ENCODE results near the gene PLEKHD1. TPM values are rescaled to one million over a fixed set of nuclear protein-coding genes. Genes with fewer than 3 reads are reported as not detected.

PLEKHD1 gene
- polyA plus RNA-seq, 1 donor: 0.62 TPM

DNA sequence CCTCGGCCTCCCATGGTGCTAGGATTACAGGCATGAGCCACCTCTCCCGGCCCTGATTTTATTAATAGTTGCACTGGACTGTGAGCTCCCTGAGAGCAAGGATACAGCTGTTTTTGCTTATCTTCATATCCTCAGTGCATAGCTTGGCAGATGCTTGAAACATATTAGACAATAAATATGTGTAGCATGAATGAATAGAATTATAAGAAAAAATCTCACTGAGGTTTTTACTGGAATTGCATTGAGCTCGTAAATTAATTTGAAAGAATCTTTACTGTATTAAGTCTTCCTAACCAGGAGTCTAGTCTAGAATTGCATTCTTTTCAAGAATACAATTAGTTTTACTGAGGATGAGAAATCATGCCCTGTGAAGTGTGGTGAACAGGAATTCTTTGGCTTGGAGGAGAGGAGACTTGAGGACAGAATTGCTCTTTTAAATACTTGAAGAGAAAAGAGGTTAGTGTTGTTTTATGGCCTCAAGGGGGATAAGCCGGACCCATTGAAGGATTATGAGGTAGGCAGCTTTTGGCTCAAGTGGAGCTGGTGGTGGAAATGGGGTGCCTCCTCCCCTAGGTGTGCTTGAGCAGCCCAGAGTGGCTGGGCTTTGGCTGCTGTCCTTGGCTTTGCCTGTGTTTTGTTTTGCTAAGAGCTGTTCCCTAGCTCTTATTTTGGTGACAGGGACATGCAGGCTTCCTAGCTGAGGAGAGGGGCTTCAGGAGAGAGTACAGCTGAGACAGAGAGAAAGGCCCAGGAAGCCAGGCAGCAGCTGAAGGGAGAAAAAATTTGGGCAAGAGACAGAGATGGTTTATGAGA, 34.0 kb downstream of the PLEKHD1 start:
- DNase-seq: no peak

DNA sequence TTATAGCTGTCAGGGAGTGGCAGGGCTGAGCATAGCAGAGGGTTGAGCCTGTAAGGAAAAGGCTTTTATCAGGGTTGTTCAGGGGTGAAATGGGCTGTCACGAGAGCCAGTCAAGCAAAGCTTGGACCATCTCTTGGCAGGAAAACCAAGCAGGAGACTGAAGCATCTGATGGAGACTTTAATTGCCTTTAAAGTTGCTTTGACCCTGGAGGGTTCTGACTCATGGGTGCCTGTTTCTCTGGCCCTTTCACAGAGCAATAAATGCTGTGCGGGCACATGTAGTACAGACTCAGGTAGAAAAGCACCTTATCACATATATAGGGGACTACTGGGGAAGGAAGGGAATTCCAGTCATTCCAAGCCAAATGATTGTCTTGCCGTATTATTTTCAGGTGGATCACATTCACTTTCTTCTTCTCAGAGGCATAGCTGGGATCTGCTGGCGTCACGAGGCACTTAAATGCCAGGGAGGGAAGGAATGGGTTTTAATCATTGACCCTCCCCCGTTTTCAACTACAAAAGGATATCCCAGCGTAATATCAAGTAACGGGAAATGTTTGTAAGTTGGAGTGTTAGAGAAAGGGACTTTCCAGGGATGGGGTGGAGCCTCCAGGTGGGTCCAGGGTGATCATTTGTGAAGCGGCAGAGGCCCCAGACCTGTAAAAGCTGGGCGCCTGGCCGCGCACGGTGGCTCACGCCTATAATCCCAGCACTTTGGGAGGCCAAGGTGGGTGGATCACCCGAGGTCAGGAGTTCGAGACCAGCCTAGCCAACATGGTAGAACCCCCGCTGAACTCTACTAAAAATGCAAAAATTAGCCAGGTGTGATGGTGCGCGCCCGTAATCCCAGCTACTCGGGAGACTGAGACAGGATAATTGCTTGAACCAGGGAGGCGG, 34.9 kb downstream of the PLEKHD1 start:
- DNase-seq: no peak

DNA sequence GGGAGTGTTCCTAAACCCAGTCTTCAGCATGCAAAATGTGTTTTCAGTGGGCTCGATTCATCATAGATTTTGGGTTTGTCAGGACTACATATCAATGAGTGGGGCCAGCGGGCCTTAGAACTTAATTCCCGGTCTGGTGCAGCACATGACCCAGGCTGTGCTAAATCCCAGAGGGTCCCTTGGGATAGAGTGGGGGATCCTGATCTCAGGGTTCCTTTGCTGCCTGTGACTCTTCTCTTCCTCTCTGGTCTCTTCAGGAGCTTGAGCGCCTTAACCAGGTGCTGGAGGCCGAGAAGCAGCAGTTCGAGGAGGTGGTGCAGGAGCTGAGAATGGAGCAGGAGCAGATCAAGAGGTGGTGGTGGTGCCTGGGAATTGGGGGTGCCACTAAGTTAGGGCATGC, 37.5 kb downstream of the PLEKHD1 start:
- DNase-seq: no peak

DNA sequence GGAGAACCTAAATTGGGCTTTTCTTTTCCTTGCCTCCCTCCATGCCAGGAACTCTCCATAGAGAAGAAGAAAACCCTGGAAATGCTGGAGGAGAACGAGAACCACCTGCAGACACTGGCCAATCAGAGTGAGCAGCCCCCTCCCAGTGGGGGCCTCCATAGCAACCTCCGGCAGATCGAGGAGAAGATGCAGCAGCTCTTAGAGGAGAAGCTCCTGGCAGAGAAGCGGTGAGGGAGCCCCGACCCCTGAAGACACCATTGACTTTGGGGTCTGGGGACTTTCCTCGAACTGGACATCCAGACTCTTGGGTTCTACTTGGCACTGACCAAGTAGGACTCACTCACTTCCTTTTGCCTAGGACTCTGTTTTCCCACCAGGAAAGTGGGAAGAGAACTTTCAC, 41.4 kb downstream of the PLEKHD1 start:
- no peak for DNase-seq

DNA sequence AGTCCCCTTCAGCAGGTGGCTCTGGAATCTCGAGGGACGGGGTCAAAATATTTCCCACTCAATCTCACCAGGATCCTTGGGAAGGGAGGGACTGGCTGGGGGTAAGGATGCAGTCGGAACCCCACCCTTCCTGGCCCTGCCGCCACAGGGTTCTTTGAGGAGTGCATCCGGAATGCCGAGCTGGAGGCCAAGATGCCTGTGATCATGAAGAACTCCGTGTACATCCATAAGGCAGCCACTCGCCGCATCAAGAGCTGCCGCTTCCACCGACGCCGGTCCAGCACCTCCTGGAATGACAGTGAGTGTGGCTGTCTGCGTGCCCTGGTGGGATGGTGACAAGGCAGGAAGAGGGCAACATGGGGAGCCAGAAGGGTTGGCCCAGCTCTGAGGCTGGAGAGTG, 43.1 kb downstream of the PLEKHD1 start:
- DNase-seq: no peak

DNA sequence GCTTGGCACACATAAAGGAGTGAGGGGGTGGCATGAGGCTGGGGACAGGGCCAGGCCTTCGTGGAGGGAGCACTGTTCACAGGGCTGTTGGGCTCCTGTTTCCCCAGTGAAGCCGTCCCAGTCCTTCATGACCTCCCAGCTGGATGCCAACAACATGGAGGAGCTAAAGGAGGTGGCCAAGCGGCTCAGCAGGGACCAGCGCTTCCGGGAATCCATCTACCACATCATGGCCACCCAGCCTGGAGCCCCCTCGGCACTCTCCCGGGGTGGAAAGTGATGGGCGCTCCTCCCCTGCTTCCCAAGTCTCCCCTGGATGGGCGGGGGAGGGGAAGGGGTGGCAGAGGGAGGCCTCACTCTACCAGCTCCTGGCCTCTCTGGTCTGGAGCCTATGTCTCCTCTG, 43.6 kb downstream of the PLEKHD1 start:
- no peak for DNase-seq

DNA sequence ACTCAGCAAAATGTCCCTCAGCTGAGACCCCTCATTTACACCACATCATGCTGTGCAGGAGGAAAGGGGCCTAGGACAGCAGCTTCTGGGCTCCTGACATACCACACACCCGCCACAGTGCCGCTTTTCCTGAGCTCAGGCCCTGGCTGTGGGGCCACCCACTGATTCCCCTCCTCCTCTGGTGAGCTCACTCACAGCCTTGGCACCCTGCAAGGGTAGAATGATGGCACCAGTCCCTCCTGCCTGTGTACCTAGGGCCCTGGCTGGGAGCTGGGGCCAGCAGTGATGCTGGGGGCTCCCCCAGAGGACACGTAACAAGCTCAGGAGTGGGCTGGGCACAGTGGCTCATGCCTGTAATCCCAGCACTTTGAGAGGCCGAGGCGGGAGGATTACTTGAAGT, 44.4 kb downstream of the PLEKHD1 start:
- no peak for DNase-seq

DNA sequence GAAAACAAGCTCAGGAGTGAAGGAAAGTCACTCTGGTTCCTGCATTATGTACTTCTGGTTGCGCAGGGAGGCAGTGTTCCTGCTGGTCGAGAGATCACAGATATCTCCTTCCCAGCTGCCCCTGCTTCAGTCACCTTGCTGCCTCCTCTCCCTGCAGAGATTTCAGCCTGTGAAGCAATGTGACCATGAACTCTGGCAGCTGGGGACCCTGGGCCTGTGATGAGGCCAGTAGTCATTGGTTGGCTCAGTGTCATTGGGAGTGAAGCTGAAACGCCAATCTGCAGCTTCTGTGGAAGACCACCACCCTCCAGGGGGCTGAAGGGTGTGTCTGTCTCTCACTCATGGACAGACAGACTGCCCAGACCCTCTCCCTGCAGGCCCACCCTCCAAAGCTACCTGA, 45.0 kb downstream of the PLEKHD1 start:
- DNase-seq: no peak

DNA sequence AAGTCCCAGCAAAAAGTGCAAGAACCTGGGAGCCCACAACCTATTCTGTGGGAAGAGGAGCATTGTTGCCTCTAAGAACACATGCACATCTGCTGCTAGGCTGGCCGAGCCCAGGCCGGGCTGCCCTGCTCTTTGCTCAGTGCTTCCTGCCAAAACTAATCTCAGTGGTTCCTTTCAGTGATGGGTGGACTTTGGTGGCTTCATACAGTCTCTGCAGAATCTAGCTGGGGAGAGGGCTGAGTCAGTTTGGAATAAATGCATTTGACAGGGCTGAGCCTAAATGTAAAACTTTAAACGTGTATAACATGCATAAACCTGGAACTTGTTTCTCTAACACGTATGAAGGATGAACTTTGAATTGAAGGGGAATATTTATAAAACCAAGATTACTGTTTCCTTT, 45.6 kb downstream of the PLEKHD1 start:
- DNase-seq: no peak

DNA sequence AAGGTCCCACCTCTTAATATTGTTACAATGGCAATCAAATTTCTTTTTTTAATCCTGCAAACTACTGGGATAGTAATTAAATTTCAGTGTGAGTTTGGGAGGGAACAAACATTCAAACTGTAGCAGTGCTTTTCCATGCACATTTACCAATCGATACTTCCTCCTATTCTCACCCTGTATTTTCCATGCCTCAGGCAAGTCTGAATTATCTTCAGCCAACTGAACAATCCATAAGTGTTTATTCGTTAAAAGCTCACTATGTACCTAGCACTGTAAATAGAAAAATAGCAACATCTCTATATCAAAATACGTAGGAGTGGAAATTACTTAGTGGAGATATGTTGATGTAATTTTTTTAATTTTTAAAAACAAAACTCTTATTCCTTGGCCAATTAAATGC, 46.6 kb downstream of the PLEKHD1 start:
- no peak for DNase-seq

DNA sequence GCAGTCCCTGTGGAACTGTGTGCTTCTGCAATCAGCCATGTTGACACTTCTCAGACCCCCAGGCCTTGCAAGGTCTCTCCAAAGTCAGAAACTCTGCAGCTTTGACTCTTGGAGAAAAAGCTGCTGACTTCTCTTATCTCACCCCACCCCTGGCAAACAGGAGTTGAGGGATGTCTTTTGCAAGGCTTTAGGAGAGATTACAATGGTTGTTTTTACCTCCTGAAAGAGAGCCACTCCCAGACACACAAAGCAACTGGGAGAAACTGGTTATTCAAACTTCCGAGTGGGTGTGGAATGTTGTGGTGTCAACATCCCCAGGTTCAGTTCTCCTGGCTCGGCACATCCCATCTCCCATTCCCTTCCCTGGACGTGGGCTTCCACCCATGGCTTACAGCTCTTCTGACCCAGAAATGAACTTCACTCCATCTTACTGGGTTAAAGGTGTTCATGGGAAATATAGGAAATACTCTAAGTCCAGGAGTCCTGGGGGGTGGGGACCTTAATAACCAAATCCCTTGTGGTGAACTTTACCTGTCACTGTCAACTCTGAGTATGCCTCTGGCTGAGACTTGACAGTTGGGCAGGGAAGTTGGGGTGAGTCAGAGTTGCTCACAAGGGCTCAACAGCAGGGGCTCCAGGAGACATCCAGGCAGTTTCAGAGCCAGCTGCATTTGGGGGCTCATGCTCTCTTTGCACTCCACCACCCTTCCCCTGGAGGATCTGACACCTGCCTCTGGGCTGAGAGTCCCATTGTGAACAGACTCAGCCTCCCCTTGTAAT, 48.2 kb downstream of the PLEKHD1 start:
- no peak for DNase-seq

DNA sequence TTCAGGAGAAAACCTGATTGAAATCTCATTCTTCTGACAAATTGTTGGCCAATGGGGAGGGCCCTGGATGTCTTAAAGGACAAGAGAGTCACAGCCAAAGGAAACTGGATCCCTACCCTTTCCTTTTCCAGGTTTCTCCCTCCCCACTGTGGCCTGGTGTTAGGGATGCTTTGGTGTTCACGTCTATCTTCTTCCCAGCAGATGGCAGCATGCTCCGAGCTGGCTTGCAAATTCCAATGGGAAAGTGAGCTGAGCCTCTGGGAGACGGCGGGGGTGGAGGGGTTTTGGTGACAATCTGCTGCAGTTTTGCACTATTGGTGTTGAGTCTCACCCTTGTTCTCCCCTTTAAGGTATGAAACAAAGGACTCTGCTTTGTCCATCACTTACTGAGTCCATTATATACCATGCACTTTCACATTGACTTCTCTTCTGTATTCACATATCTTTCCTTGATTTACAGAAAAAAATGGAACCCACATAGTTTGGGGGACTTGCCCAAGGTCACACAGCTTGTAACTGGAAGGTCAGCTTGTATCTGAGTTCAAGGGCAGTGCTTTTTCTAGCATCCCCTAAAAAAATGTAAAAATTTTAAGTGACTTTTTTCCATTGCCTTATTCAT, 50.8 kb downstream of the PLEKHD1 start:
- DNase-seq: peak; percentile 22

DNA sequence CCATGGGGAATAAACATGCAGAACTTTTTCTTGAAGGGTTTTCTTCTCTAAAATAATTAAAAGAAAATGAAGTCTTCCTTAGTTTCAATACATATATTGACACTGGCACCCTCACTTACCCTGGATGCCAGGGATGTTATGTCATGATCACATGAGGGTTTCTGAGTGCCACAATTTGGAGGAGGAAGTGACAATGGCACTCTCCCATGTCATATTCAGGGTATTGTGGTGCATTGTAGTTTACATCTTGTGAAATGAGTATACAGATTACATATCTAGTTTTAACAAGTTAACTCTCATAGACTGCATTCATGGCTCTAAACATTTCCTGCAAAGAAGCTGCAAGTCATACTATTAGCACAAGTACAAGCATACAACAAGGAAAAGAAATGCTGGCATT, 52.4 kb downstream of the PLEKHD1 start:
- no peak for DNase-seq

DNA sequence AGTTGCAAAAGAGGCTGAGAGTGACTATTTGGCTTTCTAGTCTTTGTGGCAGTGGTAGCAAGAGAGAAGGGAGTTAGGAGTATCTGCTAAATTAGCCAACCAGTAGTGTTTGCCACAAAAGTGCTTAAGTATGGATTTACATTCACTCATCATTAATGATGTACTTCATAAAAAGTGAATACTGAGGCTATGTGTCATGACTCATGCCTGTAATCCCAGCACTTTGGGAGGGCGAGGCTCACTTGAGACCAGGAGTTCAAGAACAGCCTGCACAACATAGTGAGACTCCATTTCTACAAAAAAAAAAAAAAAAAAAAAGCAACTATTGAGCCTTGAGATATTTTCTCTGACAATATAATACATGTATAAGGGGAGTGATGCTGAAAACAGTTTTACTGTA, 53.4 kb downstream of the PLEKHD1 start:
- no peak for DNase-seq

DNA sequence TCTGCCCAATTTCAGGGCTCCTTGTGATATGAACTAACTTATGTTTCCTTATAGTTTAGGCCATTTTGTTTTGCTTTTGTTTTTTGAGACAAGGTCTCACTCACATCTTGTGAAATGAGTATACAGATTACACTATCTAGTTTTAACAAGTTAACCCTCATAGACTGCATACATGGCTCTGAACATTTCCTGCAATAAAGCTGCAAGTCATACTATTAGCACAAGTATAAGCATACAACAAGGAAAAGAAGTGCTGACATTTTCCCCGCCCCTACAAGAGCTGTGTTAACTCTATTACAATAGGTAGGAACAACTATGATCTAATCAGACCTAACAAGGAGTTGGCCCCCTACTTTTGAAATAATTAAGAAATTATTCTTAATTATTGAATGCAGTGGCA, 54.2 kb downstream of the PLEKHD1 start:
- no peak for DNase-seq

DNA sequence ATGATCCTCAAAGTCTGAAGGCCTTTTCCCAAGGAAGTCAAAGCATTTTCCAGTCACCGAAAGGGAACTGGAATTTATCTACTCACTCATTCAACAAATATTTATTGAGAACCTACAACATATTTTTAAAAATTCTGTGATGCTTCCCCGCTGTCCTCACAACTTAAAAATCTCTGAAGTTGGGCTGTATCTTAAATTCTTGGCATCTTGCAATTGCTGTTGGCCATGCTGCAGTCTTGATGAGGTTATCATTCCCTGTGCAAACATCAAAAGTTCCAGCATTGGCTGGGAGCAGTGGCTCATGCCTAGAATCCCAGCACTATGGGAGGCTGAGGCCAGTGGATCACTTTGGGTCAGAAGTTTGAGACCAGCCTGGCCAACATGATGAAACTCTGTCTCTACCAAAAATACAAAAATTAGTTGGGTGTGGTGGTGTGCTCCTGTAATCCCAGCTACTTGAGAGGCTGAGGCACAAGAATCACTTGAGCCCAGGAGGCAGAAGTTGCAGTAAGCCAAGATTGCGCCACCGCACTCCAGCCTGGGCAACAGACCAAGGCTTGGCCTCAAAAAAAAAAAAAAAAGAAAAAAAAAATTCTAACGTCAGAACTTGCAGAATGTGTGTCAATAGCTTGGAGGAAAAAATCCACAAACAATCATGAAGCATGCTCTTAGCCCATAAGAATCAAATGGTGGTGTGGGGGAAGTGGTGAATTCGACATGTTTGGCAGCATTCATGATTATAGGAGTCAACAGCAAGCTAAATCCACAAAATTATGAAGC, 55.3 kb downstream of the PLEKHD1 start:
- DNase-seq: no peak

DNA sequence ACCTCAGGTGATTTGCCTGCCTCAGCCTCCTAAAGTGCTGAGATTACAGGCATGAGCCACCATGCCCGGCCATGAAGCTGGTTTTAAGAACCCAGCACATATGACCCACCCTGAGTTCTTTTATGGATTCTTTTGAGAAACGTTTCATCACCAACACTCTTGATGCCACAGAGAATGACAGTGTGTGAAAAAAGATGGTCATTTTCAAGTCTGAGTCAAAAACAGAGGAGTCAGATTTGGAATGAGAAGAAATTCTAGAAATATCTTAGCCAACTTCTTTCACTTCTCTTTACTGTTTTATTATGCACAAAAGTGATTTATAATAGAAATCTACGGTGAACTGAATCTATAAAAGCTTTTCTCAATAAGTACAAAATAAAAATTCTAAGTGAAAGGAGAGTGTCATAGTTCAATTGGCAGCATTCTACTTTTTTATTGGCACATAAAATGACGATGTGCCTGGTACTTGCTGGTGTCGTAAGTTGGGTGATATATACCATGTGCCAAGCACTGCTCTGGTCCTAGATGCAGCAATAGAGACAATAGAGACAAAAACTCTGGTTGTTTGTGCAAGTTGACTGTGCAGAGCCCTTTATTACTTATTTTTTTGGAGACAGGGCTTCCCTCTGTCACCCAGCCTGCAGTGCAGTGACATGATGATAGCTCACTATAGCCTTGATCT, 56.3 kb downstream of the PLEKHD1 start:
- DNase-seq: no peak

DNA sequence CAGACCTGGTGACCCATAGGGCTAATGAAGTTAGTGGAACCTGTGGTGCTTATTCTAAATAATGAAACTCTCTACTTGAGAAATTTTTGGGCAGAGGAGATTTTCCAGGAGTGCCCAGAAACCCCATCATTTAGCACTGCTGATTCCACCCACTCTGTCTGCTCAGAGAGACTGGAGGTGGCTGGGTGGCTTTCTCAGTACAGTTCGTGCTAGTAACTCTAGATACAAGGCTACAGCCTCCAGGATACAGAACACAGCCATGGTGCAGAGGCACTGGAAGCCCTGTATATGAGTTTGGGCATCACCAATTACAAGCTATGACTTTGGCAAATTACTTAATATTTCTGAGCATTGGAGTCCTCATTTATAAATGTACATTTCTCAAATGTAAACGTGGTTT, 57.8 kb downstream of the PLEKHD1 start:
- DNase-seq: no peak

DNA sequence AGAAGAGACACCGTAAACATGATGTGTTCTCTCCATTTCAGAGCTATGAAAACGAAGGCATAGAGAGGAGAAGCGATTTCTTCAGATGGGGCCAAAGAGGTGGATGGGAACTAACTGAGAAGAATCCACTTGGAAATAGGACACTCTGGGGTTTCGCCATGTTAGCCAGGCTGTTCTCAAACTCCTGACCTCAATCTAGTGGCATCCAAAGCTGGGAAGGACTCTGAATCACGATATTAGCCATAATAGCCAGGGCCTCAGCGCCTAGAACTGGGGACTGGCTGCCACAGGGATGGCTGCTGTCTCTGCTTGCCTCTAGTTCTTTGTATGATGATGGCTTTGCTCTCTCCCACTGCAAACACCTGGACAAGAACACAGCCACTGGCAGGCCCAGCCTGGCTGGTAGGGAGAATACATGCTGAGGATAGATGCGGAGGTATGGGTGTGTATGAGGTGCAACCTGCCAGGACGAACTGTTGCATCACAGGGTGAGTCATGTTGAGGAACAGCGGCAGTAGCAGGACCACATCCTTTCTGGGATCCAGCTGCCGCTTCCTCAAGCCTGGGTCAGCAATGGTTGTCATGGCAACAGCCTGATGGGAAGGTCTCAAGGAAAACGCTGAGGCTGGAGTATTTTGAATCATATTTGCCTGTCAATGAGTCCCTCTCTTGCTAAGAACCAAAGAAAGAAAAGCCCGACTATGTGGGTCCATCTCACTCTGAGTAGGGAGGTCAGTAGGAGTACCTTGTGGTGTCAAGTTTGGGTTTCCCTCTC, 59.0 kb downstream of the PLEKHD1 start:
- no peak for DNase-seq

DNA sequence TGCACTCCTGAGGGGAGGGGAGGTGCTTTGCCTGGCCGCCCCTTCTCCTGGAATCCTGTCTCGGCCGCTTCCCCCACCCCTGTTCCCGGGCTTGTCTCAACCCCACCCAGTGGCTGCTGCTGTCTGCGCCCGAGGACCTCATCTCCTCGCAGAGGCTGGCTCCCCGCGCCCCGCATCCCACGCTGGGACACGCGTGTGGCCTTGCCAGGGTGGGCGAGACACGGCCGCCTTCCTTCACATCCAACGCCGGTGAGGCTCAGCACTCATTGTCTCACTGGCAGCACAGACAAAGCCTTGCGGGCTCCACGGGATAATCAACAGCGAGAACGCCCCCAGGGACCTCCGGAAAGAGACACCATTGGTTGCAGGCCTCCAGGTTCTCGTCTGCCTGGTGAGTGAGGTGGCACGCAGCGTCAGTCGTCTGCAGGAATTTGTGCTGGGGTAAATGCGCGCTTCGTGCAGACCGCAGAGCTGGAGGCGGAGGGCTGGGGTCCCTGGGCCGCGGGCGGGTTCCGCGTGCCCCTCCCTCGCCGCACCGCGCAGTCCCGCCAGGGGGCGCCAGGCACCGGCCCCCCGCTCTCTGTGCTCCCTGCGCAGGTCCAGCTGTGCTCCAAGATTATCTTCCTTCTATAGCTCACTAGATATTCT, 63.3 kb downstream of the PLEKHD1 start:
- DNase-seq: no peak

All from hindlimb muscle (tissue), 1 donor.